Fibroblast of mammary gland (primary cell): Measurements from ENCODE around the gene SOCS1.

Source experiments
- DNase-seq: peaks from one replicate; pipeline ENCODE4 v3.0.0-alpha.2; 2010; ENCODE audit warnings: low read depth
- H3K4me3 ChIP-seq: 2 replicates; pipeline ENCODE4 v1.5.1; 2011; ENCODE audit warnings: low read depth, mild to moderate bottlenecking, low read length, moderate library complexity; ENCODE audit not compliant: control insufficient read depth
- CTCF ChIP-seq: conservative IDR thresholded peaks from 2 replicates; pipeline ENCODE4 v1.5.1; 2011; ENCODE audit warnings: low read depth, low read length, inconsistent platforms; ENCODE audit not compliant: control insufficient read depth, insufficient read depth

SOCS1 gene

GRCh38 chr16:11211061-11211976 is 44.7 kb downstream of the SOCS1 start:
- H3K4me3 ChIP-seq = no peak overlapping the region
- no peak for TF ChIP-seq CTCF
- DNase-seq = no peak

GRCh38 chr16:11210260-11210659 is 45.7 kb downstream of the SOCS1 start:
- DNase-seq = no peak
- TF ChIP-seq CTCF = no peak
- H3K4me3 ChIP-seq = no peak overlapping the region

GRCh38 chr16:11208916-11209665 is 46.9 kb downstream of the SOCS1 start:
- no peak for TF ChIP-seq CTCF
- H3K4me3 ChIP-seq = no peak overlapping the region
- DNase-seq = peak; percentile 11

GRCh38 chr16:11207646-11208045 is 48.4 kb downstream of the SOCS1 start:
- TF ChIP-seq CTCF = no peak
- no peak overlapping the region for H3K4me3 ChIP-seq
- DNase-seq = no peak

GRCh38 chr16:11205754-11206581 is 50.0 kb downstream of the SOCS1 start:
- TF ChIP-seq CTCF = no peak
- no peak overlapping the region for H3K4me3 ChIP-seq
- DNase-seq = no peak

GRCh38 chr16:11205065-11205699 is 50.8 kb downstream of the SOCS1 start:
- no peak for DNase-seq
- TF ChIP-seq CTCF = no peak
- H3K4me3 ChIP-seq = no peak overlapping the region
